T-helper 9 cell (primary cell): ENCODE data around the gene SSBP3.

Experiments
- DNase-seq: peaks from one replicate; pipeline ENCODE4 v3.0.0-alpha.2; 2020

Gene SSBP3

DNA sequence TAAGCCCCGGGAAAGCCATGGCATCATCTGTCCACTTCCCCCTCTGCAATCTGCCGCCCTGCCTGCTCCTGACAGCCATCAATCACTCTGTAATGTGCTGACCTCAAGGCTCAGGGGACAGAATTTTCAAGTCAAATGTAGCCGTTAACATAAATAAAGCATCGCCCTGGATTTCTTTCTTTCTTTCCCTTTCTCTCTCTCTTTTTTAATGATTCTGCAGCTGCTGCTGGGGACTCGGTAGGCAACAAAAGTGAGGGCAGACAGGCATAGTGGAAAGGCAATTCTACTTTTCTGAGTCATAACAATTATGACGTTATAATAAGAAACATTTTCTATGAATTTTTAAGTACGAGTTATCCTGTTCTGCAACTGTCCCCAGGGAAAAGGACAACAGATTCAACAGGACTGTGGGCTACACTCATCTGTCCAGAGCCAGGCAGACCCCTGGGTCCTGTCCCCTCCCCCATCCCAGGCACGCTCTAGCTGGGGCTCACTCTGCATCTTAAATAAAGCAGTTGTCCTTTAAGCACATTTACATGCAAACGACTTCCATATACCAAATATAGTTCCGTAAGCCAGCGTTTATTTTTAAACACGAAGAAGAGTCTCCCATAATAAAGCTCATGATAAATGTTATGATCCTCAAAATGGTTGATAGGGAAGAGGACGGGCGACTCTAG, 78.7 kb downstream of the SSBP3 start:
- no peak for DNase-seq

DNA sequence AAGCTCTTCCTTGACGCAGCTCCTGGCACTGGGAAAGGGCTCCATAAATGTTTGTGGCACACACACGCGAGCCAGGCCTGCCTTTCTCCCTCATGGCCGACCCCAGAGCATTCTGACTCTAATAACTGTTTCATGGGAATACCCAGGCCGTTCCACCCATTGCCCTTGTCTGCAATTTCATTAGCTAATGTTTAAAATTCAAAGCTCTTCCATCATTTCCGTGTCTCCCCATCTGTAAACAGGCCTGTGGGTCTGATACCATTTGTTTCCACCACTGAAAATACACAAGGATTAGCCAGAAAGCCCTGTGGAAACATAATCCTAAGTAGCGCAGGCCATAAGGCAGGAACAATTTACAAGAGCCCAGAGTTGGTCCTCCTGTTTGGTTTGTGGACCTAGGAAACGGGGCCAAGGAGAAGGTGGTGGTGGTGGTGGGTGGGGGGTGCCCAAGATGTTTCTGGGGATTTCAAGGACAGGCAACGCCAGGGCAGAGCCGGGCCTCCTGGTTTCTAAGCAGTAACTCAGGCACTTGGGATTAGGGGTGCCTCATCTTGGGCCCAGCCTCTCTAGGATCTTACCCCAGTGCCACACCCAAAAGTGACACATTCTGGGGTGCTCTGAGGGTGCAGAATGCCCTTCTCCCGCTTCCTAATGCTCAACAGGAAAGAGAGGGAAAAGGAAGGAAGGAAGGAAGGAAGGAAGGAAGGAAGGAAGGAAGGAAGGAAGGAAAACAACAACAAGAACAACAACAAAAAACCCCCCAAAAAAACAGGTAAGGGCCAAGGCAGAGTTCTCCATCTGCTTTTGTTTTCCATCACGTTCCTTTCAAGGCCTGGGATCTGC, 79.4 kb downstream of the SSBP3 start:
- no peak for DNase-seq

DNA sequence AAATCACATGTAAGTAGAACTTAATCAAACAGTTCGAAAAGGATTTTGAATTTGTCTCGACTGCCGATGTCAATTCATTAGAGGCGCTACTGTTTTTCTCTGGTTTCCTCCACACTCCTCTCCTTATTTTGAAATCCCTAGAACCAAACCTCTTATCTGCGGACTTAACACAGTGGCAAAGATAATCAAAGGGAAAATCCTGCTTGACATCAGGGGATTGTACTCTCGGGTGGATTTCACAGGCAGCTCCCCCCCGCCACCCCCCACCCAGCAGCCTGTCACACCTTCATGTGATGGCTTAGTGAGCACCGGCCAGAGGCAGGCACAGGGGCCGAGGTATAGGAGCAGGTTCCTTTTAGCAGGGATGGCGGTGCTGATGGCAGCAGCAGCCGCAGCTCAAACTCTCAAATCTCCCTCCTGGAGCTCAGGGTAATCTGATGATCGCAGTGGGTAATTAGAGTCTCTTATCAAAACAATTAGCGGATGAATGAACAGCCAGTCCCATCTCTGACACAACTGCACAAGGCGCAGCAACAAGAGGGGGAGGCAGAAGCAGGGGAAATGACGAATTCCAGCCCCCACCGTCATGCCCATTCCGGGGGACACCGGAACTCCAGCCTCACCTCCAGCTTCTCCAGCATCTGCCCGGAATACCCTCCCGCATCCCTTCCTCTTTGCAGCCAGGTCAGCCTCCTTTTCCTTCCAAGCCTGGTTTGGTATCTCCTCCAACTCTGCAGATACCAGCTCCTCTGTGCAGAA, 80.3 kb downstream of the SSBP3 start:
- no peak for DNase-seq

DNA sequence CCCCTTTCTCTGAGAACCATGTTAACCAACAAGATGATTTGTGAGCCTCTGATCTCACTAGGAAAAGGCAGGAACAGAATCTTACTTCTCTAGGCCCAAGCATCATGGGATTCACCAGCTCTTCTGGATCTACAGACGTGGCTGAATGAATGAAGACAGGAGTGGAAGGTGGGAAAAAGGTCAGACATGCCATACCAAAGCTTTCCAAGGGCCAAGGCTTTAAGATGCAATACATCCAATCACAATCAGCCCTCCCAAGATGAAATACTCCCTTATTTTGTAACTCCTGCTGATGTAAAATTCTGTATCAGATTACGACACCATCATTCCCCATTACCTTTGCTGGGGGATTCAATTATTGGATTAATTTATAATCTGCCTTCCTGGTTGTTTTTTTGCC, 80.9 kb downstream of the SSBP3 start:
- DNase-seq, result no peak

DNA sequence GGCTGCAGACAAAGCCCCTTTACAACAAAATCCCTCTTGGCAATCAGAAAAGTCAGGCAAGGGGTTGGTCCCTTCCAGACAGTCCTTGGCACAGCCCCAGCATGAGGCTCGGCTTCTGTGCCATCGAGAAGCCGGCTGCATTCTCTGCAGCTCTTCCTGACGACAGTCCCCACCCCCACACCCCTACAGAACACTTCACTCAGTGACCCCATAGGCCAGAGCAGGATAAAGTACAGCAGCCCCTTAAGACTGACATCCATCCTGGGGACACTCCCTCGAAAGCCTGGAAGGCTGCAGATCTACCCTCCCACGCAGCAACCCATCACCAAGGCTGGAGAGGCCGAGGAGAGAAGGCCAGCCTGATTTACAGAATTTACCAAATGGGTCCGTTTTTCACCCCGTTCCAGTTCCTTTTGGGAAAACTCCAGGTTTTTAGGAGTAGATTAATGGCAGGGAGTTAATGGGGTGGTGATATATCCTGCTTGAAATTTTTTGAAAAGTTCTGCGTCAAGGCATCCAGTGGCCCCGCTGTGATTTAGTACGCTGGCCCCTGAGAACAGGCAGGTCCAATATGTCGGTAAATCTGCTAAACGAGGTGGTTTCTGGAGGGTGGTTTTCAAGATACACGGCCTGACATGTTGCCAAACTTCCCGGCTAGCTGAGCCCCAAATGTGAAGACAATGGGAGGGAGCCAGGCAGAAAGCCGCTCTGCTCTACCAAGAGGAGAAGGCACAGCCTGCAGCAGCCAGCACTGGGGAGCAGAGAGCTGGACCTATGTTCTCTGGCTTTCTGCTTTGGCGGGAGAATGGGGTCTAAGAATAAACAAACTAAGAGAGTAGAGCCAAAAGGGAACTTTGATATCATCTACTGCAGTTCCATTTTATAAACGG, 81.7 kb downstream of the SSBP3 start:
- no peak for DNase-seq

DNA sequence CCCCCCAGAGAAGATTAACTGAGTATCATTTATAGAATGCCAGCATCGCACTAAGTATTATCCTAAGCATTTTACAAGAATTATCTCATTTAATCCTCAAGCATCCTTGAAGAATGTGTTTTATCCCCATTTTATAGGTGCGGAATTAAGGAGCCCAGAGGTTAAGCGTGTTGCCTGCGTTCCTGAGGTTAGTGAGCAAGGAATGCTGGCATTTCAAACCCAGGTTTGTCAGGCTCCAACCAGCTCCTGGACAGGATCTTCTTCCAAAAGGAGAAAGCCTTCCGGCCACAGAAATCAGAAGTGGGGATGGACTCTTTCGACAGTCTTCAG, 82.3 kb downstream of the SSBP3 start:
- DNase-seq, result no peak

DNA sequence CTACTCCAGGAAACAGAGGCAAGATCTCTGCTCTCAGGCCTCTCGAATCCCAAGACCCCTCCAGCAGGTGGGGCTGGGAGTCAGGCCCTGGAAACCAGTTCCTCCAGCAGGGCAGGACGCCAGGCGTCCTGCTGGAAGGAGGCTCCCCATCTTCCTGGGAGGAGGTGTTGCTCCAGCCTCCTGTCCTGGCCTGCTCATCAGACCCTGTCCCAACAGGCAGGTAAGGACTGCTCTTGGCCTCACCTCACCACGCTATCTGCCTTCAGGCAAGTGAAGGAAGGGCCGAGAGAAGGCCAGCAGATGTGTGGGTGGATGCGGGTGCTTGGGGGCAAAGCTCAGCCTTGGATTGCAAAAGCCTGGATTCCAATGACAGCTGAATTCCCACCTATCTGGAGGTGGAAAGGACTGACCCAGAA, 82.9 kb downstream of the SSBP3 start:
- no peak for DNase-seq

DNA sequence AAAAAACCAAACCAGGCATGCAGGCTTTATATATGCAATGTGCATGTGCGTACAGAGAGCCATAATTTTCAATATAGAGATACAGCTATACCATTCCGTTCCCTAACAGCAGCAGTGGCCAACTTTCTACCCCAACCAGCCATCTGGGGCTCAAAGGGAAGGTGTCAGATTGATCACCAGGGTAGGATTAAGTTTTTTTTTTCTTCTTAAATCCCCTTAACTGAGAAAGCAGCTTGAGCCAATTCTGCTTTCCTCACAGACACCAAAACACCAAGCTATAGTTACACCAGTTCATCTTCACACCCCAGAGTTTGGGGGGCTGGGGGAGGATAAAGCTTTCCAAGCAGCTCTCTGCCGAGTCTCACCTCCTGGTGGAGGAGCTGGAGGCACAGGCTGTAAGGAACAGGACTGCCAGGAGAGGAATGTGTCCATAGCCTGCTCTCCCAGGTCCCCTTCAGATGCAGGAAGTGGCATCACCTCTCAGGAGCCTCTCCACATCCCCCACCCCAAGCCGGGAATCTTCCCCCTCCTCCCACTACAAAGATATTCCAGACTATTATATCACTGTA, 87.9 kb downstream of the SSBP3 start:
- no peak for DNase-seq

DNA sequence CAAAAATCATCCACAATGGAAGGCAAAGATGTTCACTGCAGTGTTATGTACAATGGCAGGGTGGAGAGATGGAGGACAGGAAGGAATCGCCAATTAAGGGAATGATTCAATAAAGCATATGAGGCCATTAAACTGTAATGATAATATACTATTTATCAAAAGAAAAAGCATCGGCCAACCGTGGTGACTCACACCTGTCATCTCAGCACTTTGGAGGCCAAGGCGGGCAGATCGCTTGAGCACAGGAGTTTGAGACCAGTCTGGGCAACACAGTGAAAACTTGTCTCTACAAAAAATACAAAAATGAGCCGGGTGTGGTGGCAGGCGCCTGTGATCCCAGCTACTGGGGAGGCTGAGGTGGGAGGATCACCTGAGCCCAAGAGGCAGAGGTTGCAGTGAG, 89.1 kb downstream of the SSBP3 start:
- no peak for DNase-seq

DNA sequence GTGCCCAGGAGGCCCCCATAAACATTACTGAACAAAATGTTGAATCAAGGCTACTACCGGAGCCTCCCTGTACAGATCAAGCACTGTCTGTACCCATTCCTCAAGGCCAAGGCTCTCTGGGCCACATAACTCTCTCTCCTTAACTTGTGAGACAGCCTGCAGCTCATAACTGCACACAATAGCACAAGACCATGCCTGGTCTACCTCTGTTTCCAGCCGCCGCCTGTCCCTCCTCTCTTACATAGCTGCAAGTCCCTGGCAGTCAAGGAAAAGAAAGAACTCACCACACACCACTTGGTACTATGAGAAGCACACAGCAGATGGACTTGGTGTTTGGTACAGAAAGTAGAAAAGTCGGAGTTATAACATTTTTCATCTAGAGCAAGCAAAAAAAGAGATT, 91.1 kb downstream of the SSBP3 start:
- DNase-seq, result no peak

DNA sequence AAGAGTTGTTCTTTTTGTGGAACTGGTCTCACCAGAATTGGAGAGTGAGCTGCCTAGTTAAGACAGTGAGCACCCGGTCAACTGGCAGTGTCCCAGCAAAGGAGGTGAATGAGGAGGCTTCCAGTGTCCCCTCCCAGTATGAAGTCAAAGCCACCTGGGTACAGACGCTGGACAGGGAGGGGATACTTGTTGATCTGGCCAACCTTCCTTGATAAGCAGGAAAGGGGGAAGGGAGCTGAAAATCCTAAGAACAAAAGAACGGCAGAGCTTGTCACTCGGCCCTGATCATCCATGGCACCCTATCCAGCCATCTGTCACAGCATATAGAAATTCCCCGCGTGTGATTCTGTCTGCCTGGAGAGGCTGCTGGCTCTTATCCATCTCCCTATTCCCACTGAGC, 91.5 kb downstream of the SSBP3 start:
- DNase-seq, result no peak

DNA sequence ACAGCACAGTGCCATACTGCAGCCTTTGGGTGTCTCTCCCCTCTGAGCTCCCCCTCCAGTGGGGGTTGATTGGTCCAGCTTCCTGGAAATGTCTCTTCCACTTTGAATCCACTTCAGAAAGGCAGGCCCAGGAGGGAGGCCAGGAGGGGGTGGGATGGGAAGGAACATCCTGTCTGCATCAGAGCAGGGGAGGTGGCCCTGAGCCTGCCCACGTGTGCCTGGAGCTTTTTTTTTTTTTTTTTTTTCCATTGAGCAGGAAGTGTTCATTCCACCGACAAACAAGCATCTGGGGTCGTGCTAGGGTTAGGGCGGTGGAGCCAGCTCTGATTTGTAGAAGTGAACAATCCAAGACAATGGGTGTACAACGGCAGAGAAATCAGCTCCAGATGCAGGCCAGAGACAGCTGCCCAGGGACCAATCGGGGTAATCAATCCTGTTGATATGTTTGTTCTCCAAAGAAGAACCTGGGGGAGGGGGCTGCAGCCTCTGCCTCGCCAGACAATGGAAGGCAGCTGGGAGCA, 93.3 kb downstream of the SSBP3 start:
- DNase-seq, result no peak

DNA sequence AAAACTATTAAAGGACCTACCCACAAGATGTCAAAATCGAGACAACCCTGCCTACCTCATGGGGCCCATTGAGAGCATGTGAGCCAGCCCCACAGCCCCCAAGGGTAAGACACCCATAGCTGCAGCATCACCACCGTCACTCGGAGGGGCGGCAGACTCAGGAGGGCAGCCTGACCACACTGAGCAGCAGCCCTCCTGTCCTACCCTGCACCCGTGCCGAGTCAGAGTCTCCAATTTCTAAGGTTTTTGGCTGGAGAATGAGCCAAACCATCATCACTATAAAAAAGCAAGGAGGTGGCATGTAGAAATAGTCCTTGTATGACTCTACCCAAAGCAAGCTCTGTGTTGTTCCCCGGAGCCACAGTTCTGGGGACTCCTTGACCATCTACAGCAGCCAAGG, 94.7 kb downstream of the SSBP3 start:
- DNase-seq, result no peak

DNA sequence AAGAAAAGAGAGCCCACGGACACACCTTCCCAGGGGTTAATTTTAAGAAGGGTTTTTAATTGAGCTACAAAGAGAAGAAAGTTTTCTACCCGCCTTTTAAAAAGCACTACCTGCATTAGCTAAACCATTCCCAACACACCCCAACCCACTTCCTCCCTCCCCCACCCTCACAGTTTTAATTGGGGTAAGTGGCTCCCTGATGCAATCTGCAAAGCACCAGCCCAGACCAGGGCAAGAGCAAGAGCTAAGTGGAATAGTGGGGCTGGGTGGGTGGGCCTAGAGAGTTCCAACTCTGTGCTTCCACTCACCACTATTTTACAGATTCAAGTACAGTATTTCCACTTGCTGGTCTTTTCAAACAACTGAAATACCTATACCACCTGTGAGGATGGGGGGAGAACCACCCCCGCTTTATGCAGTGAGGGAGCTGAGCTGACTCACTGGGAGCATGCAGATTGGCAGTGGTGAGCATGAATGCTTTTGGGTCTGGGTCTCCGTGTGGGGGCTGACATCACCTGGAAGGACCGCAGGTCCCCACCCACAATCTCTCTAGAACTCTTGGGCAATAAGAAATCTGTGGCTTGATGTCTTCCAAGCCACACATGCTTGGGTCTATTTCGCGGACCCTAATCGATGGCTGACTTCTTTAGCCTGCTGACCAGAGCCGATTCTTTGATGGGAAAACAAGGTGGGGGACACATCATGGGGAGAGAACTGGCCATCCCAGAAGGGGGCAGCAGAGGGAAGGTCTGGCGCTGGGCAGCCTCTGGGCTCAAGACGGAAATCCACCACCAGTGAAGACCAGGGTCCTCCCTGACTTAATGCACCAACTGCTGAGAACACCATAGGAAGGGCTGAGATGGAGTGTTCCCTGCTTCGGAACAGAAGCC, 95.5 kb downstream of the SSBP3 start:
- no peak for DNase-seq

DNA sequence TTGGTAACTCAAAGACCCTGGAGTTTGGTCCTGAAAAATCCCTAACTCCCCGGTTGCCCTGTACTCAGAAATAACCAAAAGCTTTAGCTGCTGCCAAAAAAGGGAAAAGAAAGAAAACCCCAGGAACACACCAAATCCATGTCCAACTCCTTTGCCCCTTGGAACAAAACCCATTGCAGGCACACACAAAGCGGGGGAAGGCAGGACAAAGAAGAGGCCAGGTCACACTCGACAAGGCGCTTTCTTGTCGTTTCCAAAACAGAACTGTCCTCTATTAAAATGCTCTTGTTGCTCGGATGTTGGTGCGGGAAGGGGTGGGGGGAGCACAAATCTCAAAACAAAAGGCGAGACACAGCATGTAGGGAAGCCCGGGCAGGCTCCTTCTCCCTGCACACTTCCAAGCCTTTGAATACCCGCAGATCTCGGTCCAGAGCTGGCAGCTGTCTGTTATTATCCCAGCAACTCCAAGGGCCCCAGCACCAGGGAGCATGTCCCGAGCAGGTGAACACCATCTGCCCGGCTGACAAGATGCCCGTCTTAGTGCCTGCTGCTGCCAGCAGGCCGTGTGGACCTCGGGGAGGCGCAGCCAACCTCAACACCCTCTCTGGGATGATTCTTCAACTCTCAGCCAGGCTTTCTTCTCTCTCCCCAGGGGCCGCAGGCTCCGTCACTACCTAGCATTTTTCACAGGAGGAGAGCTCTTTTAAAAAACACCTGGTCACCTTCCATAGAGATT, 96.4 kb downstream of the SSBP3 start:
- DNase-seq, result no peak

DNA sequence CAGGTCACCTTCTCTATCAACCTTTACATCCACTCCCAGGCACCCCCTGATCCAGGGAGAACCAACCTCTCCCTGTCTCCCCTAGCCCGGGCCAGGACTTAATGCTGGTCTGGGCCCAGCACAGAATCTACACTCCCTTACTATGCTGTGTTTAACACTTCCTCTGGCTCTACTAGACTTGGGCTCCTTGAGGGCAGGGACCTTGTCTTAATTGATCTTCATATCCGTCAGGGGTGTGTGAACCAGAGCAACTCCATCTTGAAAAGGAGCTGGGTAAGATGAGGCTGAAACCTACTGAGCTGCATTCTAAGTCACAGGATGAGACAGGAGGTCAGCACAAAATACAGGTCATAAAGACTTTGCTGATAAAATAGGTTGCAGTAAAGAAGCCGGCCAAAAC, 98.9 kb downstream of the SSBP3 start:
- no peak for DNase-seq

DNA sequence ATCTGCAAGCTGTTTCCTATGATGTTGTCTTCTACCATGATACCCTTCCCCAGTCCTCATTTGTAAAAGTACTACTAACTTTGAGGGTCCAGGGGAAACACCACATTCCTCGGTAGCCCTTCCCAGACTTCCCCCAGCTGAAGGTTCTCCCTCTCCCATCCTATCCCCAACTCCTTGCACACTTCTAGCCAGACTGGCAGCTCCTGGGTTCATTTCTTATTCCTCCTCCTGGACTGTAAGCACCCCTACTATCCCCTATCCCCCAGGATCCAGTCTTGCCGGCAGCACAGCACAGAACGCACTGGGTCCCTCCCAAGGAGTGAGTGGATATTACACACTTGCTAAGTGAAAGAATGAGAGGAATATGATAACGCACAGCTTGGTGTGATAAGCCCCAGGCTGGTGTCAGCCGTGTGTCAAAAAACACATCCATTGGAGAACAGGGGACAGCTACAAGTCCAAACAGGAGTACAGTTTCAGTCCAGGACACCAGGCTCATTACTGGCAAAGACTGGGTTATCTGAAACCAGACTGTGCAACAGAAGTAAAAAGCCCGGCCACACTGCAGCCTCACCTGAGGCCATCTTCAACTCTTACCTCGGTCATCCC, 100.2 kb downstream of the SSBP3 start:
- no peak for DNase-seq

DNA sequence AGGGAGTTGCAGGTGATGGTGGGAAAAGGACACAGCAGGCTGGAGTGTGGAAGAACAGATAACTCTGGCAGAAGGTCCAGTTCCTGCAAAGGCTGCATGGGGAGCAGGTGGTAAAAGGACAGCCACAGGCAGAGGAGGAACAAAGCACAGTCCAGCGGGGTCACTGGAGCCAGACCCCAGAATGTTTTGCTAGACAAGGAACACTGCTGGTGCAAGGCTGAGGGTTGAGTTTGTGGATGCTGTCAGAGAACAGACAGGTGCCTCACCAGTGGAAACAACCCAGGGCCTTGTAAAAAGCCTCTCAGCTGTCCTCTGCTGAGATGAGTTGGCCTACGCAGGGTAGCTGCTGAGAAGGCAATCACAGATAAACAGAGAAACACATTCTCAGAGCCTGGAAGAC, 101.7 kb downstream of the SSBP3 start:
- no peak for DNase-seq

DNA sequence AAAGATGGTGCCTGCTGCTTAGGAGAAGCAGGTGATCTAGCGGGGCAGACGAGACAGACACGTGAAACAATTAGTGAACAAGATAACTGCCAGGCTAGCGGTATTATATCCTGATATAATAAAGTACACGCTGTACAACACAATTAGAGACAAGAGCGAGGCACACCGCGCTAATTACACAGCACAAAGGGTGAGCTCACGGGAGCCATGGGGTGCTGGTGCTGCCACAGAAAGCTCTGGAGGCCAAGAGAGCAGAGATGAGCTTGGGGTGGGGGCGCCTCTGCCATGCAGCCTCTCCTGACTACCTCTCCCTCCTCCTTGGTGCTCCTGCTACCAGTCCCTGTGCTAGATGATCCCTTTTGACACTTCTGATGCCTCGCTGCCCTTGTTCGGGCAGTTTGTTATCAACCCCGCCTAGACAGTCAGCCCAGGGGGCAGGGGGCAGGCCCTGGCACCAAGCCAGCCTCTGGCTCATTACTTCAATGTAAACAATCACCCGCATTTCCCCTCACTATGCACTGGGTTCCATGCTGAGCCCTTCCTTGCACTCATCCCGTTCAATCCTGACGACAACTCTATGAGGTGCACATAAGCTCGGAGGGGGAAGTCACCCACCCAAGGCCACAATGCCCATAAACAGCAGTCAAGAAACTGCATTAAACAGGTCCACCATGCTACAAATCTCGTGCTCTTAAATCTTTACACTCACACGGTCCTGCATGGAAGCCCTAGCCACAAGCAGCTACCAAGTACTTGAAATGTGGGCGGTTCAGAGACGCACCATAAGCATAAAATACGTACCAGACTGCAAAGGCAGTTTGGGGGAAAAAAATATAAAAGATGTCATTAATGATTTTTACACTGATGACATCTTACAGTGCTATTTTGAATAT, 103.0 kb downstream of the SSBP3 start:
- no peak for DNase-seq
